ENCODE measurements around the gene MFSD6L.

DNA sequence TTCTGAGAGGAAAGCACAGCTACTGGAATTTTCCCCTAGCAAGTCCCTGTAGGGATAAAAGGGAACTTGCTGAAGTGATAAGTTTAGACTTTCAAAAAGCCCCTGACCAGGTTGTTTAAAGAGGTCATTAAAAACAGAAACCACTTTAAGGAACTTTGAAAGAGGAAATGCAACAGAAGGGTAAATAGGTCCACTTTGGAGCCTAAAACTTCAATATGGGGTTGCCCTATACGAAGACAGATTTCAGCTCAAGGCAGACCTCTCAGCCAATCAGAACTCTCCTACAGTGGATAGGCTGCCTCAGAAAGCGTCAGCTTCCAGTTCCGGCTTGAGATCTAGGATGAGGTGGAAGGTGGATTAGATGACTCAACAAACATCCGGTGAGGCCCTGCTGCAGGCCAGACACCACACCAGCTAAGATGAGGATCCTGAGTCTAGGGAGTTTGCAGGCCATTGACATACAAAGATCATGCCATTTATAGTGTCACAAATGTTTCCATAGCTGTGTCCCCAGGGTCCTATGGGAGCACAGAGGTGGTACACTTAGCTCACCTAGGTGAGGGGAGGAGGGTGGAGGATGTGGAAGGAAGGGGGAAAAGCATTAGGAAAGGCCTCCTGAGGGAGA lies 7.9 kb upstream of the MFSD6L start:
- no peak for TF ChIP-seq GATA2 (IDR thresholded peaks at IDR 0.05; ENCODE audit: low read depth, low read length)
- TF ChIP-seq GATA3 (IDR thresholded peaks at IDR 0.05; ENCODE audit: low read depth, low read length): no peak

All from SH-SY5Y (cell line).